ENCODE measurements around the gene AGER. TPM values are rescaled to one million over a fixed set of nuclear protein-coding genes. Genes with fewer than 3 reads are reported as not detected.

Gene AGER
- total RNA-seq, 4 donors from 2014 or later: 10.3 to 70.6 (median 36.8) TPM

- 40 to 42% methylated on average over 5 of the region's 5 CpGs for WGBS, 2 donors
- Histone ChIP-seq H3K27ac (peak within 1 kb of the TSS; percentile 51 to 99 (median 53)), H3K9me3 (no peaks in the 10 kb centered on the region), H3K36me3 (peaks cover 2% of the 10 kb centered on the region in 2 donors), H3K4me1 (peaks cover 24 to 54% of the 10 kb centered on the region in 2 donors), H3K27me3 (no peaks in the 10 kb centered on the region), H3K4me3 (replicated peaks in 1 of 3) (no peak within 1 kb of the TSS)
- TF ChIP-seq POLR2A (IDR thresholded peaks at IDR 0.05) (no peak), CTCF (IDR thresholded peaks at IDR 0.05) (no peak)
- DNase-seq: peak in 1 of 2 donors; percentile 26
- intact Hi-C loops (cut with DNase I): no loop called here
Measured at GRCh38 chr6:32192608-32193039, 8.6 kb upstream of the AGER start, which contains the start of gene GPSM3. Gene GPSM3, minus strand, starts transcription at chr6:32192643. Its CDS starts 130 bp downstream, at chr6:32192513.

GRCh38 chr6:32191696-32192607 lies 7.9 kb upstream of the AGER start:
- no peaks in the 10 kb centered on the region for H3K27me3 ChIP-seq
- intact Hi-C loops (cut with DNase I): no loop called here
- H3K36me3 ChIP-seq: peaks cover 6 to 9% of the 10 kb centered on the region in 2 donors
- H3K27ac ChIP-seq: peak overlapping the region; percentile 51 to 99 (median 53)
- TF ChIP-seq CTCF (IDR thresholded peaks at IDR 0.05): no peak
- TF ChIP-seq POLR2A (IDR thresholded peaks at IDR 0.05): no peak
- no peaks in the 10 kb centered on the region for H3K9me3 ChIP-seq
- DNase-seq: no peak
- H3K4me1 ChIP-seq: peaks cover 21 to 54% of the 10 kb centered on the region in 2 donors
- 70 to 81% methylated on average over 14 to 15 of the region's 15 CpGs for WGBS, 2 donors
- no peak overlapping the region for H3K4me3 ChIP-seq (replicated peaks in 1 of 3)

- Histone ChIP-seq H3K36me3 (peaks cover 6 to 13% of the 10 kb centered on the region in 2 donors), H3K9me3 (no peaks in the 10 kb centered on the region), H3K27ac (peak overlapping the region; percentile 97 to 99 (median 98)), H3K27me3 (no peaks in the 10 kb centered on the region), H3K4me1 (peaks cover 26 to 57% of the 10 kb centered on the region in 2 donors), H3K4me3 (replicated peaks in 1 of 3) (no peak overlapping the region)
- intact Hi-C loops (cut with DNase I): no loop called here
- 84 to 86% methylated on average over 8 of the region's 8 CpGs for WGBS, 2 donors
- no peak for DNase-seq
- TF ChIP-seq POLR2A (IDR thresholded peaks at IDR 0.05) (no peak), CTCF (IDR thresholded peaks at IDR 0.05) (no peak)
Measured at GRCh38 chr6:32190911-32191677, 7.0 kb upstream of the AGER start.

- 2% methylated on average over 17 to 23 of the region's 23 CpGs for WGBS, 2 donors
- H3K4me3 ChIP-seq (replicated peaks in 1 of 3): peak within 1 kb of the TSS; percentile 40 to 64 (median 40)
- H3K36me3 ChIP-seq: peaks cover 6 to 13% of the 10 kb centered on the region in 2 donors
- no peaks in the 10 kb centered on the region for H3K27me3 ChIP-seq
- H3K4me1 ChIP-seq: peaks cover 29 to 60% of the 10 kb centered on the region in 2 donors
- peak; percentile 96 for DNase-seq
- intact Hi-C loops (cut with DNase I): no loop called here
- H3K27ac ChIP-seq: peak within 1 kb of the TSS; percentile 97 to 99 (median 98)
- peak in 1 of 2 donors; percentile 86 for TF ChIP-seq POLR2A (IDR thresholded peaks at IDR 0.05)
- no peak for TF ChIP-seq CTCF (IDR thresholded peaks at IDR 0.05)
- H3K9me3 ChIP-seq: no peaks in the 10 kb centered on the region
Measured at GRCh38 chr6:32190054-32190851, 6.2 kb upstream of the AGER start, which contains the start of gene PBX2. Gene PBX2, minus strand, starts transcription at chr6:32190202. Its CDS starts 287 bp downstream, at chr6:32189915.
